CD14-positive monocyte (primary cell): ENCODE measurements around the gene GRIN2C. TPM values are rescaled to one million over a fixed set of nuclear protein-coding genes. Genes with fewer than 3 reads are reported as not detected.

Experiments
- DNase-seq, 3 donors: peaks; one replicate each; pipeline ENCODE4 v3.0.0-alpha.2; 2011 to 2022
- H2AFZ ChIP-seq: 2 replicates; pipeline ENCODE4 v1.6.0; 2012; ENCODE audit warnings: mild to moderate bottlenecking, low read depth, low read length, inconsistent platforms; ENCODE audit not compliant: insufficient read depth, poor library complexity, severe bottlenecking
- H3K27ac ChIP-seq, 2 donors: 1 replicate in 1 of 2; 2 replicates in 1 of 2; pipeline ENCODE4 v1.5.1; 2012 to 2013; ENCODE audit warnings: low read length in 2 of 2, control low read depth in 1 of 2, inconsistent platforms in 1 of 2, low read depth in 1 of 2, mild to moderate bottlenecking in 1 of 2
- H3K27me3 ChIP-seq, 2 donors: one replicate each; pipeline versions ENCODE4 v1.6.0 to v1.6.1; 2011 to 2013; ENCODE audit warnings: low read length in 2 of 2; ENCODE audit not compliant: control insufficient read depth in 2 of 2, insufficient read depth in 2 of 2
- H3K36me3 ChIP-seq, 2 donors: replicated peaks in 1 of 2; 1 replicate in 1 of 2; 2 replicates in 1 of 2; pipeline versions ENCODE4 v1.5.1 to v1.6.1; 2012 to 2013; ENCODE audit warnings: low read length in 2 of 2, control low read depth in 1 of 2, inconsistent platforms in 1 of 2, mild to moderate bottlenecking in 1 of 2; ENCODE audit not compliant: insufficient read depth in 2 of 2, control insufficient read depth in 1 of 2
- H3K4me1 ChIP-seq, 2 donors: 1 replicate in 1 of 2; 2 replicates in 1 of 2; pipeline versions ENCODE4 v1.5.1 to v1.6.1; 2012 to 2013; ENCODE audit warnings: low read length in 2 of 2, control low read depth in 1 of 2, inconsistent platforms in 1 of 2, mild to moderate bottlenecking in 1 of 2, moderate library complexity in 1 of 2; ENCODE audit not compliant: insufficient read depth in 2 of 2, control insufficient read depth in 1 of 2
- H3K4me2 ChIP-seq: replicated peaks from 2 replicates; pipeline ENCODE3; 2012; ENCODE audit warnings: low read length, moderate library complexity, mild to moderate bottlenecking; ENCODE audit not compliant: poor library complexity, severe bottlenecking; ENCODE audit errors: extremely low read depth
- H3K4me3 ChIP-seq, 3 experiments: fragments of 200-600 bp in 1 of 3; sonication (generic) in 1 of 3; replicated peaks in 1 of 3; 1 replicate in 2 of 3; 2 replicates in 1 of 3; pipeline ENCODE4 v1.5.1; 2011 to 2013; ENCODE audit warnings: low read length in 3 of 3, mild to moderate bottlenecking in 3 of 3, control low read depth in 2 of 3, low read depth in 2 of 3, inconsistent platforms in 1 of 3, moderate library complexity in 1 of 3
- H3K79me2 ChIP-seq: 2 replicates; pipeline ENCODE4 v1.6.0; 2012; ENCODE audit warnings: mild to moderate bottlenecking, control low read depth, inconsistent platforms, low read length, moderate library complexity; ENCODE audit not compliant: insufficient read depth
- H3K9ac ChIP-seq: 2 replicates; pipeline ENCODE4 v1.6.0; 2017; ENCODE audit warnings: low read length, mild to moderate bottlenecking; ENCODE audit not compliant: insufficient read depth, poor library complexity, severe bottlenecking
- H3K9me3 ChIP-seq, 2 donors: replicated peaks in 1 of 2; 1 replicate in 1 of 2; 2 replicates in 1 of 2; pipeline versions ENCODE4 v1.5.1 to v1.6.1; 2012 to 2013; ENCODE audit warnings: low read length in 2 of 2, control low read depth in 1 of 2; ENCODE audit not compliant: control insufficient read depth in 1 of 2, insufficient read depth in 1 of 2
- H4K20me1 ChIP-seq: 2 replicates; pipeline ENCODE4 v1.6.0; 2012; ENCODE audit warnings: mild to moderate bottlenecking, low read length, control low read depth, moderate library complexity; ENCODE audit not compliant: insufficient read depth
- H3K27ac Mint-ChIP-seq, 7 donors: one replicate each; pipeline ENCODE4 v1.8.0; 2020; ENCODE audit warnings: mild to moderate bottlenecking in 7 of 7, mixed read lengths in 7 of 7, moderate library complexity in 6 of 7, inconsistent platforms in 2 of 7
- H3K27me3 Mint-ChIP-seq, 3 donors: one replicate each; pipeline ENCODE4 v1.8.0; 2021 to 2022; ENCODE audit warnings: low read depth in 3 of 3, mild to moderate bottlenecking in 3 of 3, mixed read lengths in 3 of 3, moderate library complexity in 3 of 3, inconsistent platforms in 1 of 3
- H3K36me3 Mint-ChIP-seq, 2 donors: one replicate each; pipeline ENCODE4 v1.8.0; 2020; ENCODE audit warnings: mixed read lengths in 2 of 2, inconsistent platforms in 1 of 2, mild to moderate bottlenecking in 1 of 2
- H3K4me1 Mint-ChIP-seq: one replicate; pipeline ENCODE4 v1.8.0; 2020; ENCODE audit warnings: mild to moderate bottlenecking, mixed read lengths
- H3K4me3 Mint-ChIP-seq, 2 donors: one replicate each; pipeline ENCODE4 v1.8.0; 2020; ENCODE audit warnings: mild to moderate bottlenecking in 2 of 2, mixed read lengths in 2 of 2, moderate library complexity in 1 of 2
- H3K9me3 Mint-ChIP-seq, 7 donors: one replicate each; pipeline ENCODE4 v1.8.0; 2020 to 2022; ENCODE audit warnings: mixed read lengths in 7 of 7, mild to moderate bottlenecking in 6 of 7, moderate library complexity in 6 of 7, inconsistent platforms in 2 of 7
- CTCF ChIP-seq: fragments of 200-600 bp; IDR thresholded peaks from one replicate; pipeline ENCODE4 v1.8.0; 2022; ENCODE audit warnings: antibody characterized with exemption, mild to moderate bottlenecking
- WGBS: methylation state at CpG from one replicate; pipeline ENCODE4 v1.1.5; 2013; ENCODE audit warnings: missing lambda C conversion rate; ENCODE audit not compliant: insufficient coverage; 5-methylcytosine and 5-hydroxymethylcytosine counted together
- intact Hi-C, 2 donors: fragments of 100-400 bp; cut with micrococcal nuclease; formaldehyde crosslinking; loops; one replicate each; pipeline versions ENCODE4 v1.15.0 to v1.15.1; 2023
- polyA plus RNA-seq, 3 donors: library from polyadenylated mRNA; depleted of rRNA in 1 of 3; unstranded in 2 of 3; stranded (reverse) in 1 of 3; fragments of 300-500 nt in 2 of 3; fragments of >200 nt in 1 of 3; fragmentation: Illumina TruSeq in 2 of 3; gene quantifications; 1 replicate in 2 of 3; 2 replicates in 1 of 3; pipeline ENCODE4 v1.2.3, GENCODE V29; 2012 to 2021

The GRIN2C gene
- polyA plus RNA-seq, 3 donors, result 0.04 TPM; not detected in 2

GRCh38 chr17:74816905-74817620 is 42.6 kb downstream of the GRIN2C start:
- 99% methylated on average over 8 of the region's 18 CpGs for WGBS
- peaks cover 2% of the 10 kb centered on the region in 3 donors for H3K27me3 Mint-ChIP-seq

More at GRCh38 chr17:74816905-74817620, 42.6 kb downstream of the GRIN2C start:
- H3K9me3 Mint-ChIP-seq, result no peaks in the 10 kb centered on the region
- no peak for DNase-seq
- no peak overlapping the region for H3K4me3 Mint-ChIP-seq
- H3K9ac ChIP-seq, result no peak overlapping the region
- intact Hi-C loops, result no loop called here
- no peaks in the 10 kb centered on the region for H3K27me3 ChIP-seq
- H3K36me3 ChIP-seq, result peaks cover 52 to 75% of the 10 kb centered on the region in 2 donors
- no peaks in the 10 kb centered on the region for H3K79me2 ChIP-seq
- TF ChIP-seq CTCF, result no peak
- H3K4me1 ChIP-seq, result peaks cover 25 to 26% of the 10 kb centered on the region in 2 donors
- H3K4me3 ChIP-seq, result no peak overlapping the region
- H3K36me3 Mint-ChIP-seq, result peaks cover 79 to 90% of the 10 kb centered on the region in 2 donors
- no peak overlapping the region for H3K27ac Mint-ChIP-seq
- H3K9me3 ChIP-seq, result no peaks in the 10 kb centered on the region
- no peak overlapping the region for H3K4me2 ChIP-seq
- H2AFZ ChIP-seq, result no peak overlapping the region
- H3K27ac ChIP-seq, result no peak overlapping the region
- peaks cover 57% of the 10 kb centered on the region for H4K20me1 ChIP-seq
- H3K4me1 Mint-ChIP-seq, result peaks cover 28% of the 10 kb centered on the region
